GM19035 (cell line): ENCODE results near the gene ARRDC5.
"Not testable (repeated sequence)": the region's sequence is repeated elsewhere in the genome, so short reads cannot be mapped to it uniquely, and the experiment has no call there.

Experiments used
- ATAC-seq: cut with Tn5 transposase; IDR thresholded peaks from one replicate; pipeline ENCODE4 v1.9.1; 2021; ENCODE audit not compliant: unreplicated experiment

ARRDC5 gene

GRCh38 chr19:4902796-4903195 is at the start of gene ARRDC5:
Gene ARRDC5, minus strand, starts transcription at chr19:4902896. Its CDS starts 71 bp downstream, at chr19:4902825.
- no peak for ATAC-seq

GRCh38 chr19:4951656-4952055 is 49.0 kb upstream of the ARRDC5 start:
- no peak for ATAC-seq

GRCh38 chr19:4950650-4951049 is 48.0 kb upstream of the ARRDC5 start:
- ATAC-seq, result not testable (repeated sequence)

GRCh38 chr19:4941638-4942169 is 39.0 kb upstream of the ARRDC5 start:
- not testable (repeated sequence) for ATAC-seq

GRCh38 chr19:4939466-4939865 is 36.8 kb upstream of the ARRDC5 start:
- no peak for ATAC-seq

- not testable (repeated sequence) for ATAC-seq
Measured at GRCh38 chr19:4938461-4938860, 35.8 kb upstream of the ARRDC5 start.

- no peak for ATAC-seq
Measured at GRCh38 chr19:4937060-4937459, 34.4 kb upstream of the ARRDC5 start.

- ATAC-seq, result no peak
Measured at GRCh38 chr19:4935444-4935843, 32.7 kb upstream of the ARRDC5 start.

- no peak for ATAC-seq
Measured at GRCh38 chr19:4933528-4933927, 30.8 kb upstream of the ARRDC5 start.

- no peak for ATAC-seq
Measured at GRCh38 chr19:4932711-4933110, 30.0 kb upstream of the ARRDC5 start.

GRCh38 chr19:4930664-4931063 is 28.0 kb upstream of the ARRDC5 start:
- ATAC-seq, result no peak

- no peak for ATAC-seq
Measured at GRCh38 chr19:4929186-4929585, 26.5 kb upstream of the ARRDC5 start.

GRCh38 chr19:4923276-4923747 is 20.6 kb upstream of the ARRDC5 start:
- no peak for ATAC-seq

GRCh38 chr19:4922530-4923275 is 20.0 kb upstream of the ARRDC5 start:
- ATAC-seq, result no peak

- ATAC-seq, result no peak
Measured at GRCh38 chr19:4916292-4917082, 13.8 kb upstream of the ARRDC5 start.

- no peak for ATAC-seq
Measured at GRCh38 chr19:4914736-4915501, 12.2 kb upstream of the ARRDC5 start.

- no peak for ATAC-seq
Measured at GRCh38 chr19:4913996-4914735, 11.5 kb upstream of the ARRDC5 start.

- ATAC-seq, result no peak
Measured at GRCh38 chr19:4911786-4912672, 9.3 kb upstream of the ARRDC5 start.

- no peak for ATAC-seq
Measured at GRCh38 chr19:4911314-4911713, 8.6 kb upstream of the ARRDC5 start.
